Adrenal gland (tissue), 12 donors: ENCODE results near the gene FOXE3. TPM values are rescaled to one million over a fixed set of nuclear protein-coding genes. Genes with fewer than 3 reads are reported as not detected.
"Not testable (repeated sequence)": the region's sequence is repeated elsewhere in the genome, so short reads cannot be mapped to it uniquely, and the experiment has no call there.

ENCODE experiments used
- DNase-seq, 7 donors: peaks; one replicate each; pipeline ENCODE4 v3.0.0-alpha.2; 2019 to 2020
- H3K27ac ChIP-seq, 5 donors: fragments of 200-600 bp; sonication (generic) in 4 of 5; 1 replicate in 3 of 5; 2 replicates in 2 of 5; pipeline versions ENCODE4 v1.5.1 to v1.8.0; 2016 to 2020; ENCODE audit warnings: mild to moderate bottlenecking in 1 of 5
- H3K27me3 ChIP-seq: fragments of 200-600 bp; 2 replicates; pipeline ENCODE4 v1.8.0; 2021
- H3K36me3 ChIP-seq, 2 donors: fragments of 200-600 bp; replicated peaks in 1 of 2; 1 replicate in 1 of 2; 2 replicates in 1 of 2; pipeline versions ENCODE4 v1.5.1 to v1.8.0; 2018 to 2022
- H3K4me1 ChIP-seq, 2 donors: fragments of 200-600 bp; replicated peaks in 1 of 2; 1 replicate in 1 of 2; 2 replicates in 1 of 2; pipeline versions ENCODE4 v1.5.1 to v1.8.0; 2018 to 2021
- H3K4me3 ChIP-seq, 4 donors: fragments of 200-600 bp; sonication (generic) in 3 of 4; one replicate each; pipeline ENCODE4 v1.5.1; 2016 to 2018
- H3K9me3 ChIP-seq, 3 donors: fragments of 200-600 bp; sonication (generic) in 1 of 3; replicated peaks in 1 of 3; 1 replicate in 2 of 3; 2 replicates in 1 of 3; pipeline versions ENCODE4 v1.5.1 to v1.8.0; 2016 to 2021
- POLR2A ChIP-seq, 2 donors: fragments of 450-650 bp; IDR thresholded peaks; one replicate each; pipeline ENCODE4 v1.6.1; 2017; ENCODE audit warnings: antibody characterized with exemption in 2 of 2, mild to moderate bottlenecking in 2 of 2, moderate library complexity in 1 of 2
- WGBS, 4 donors: extraction: QIAGEN DNeasy Blood & Tissue Kit in 2 of 4; methylation state at CpG; one replicate each; pipeline versions ENCODE4 v1.1.5 to v1.1.7; 2013 to 2017; 5-methylcytosine and 5-hydroxymethylcytosine counted together
- intact Hi-C, 2 donors: fragments of 100-400 bp; cut with DNase I; formaldehyde crosslinking; loops; one replicate each; pipeline versions ENCODE4 v1.14.1 to v1.15.0; 2022 to 2023
- polyA plus RNA-seq, 3 donors: library from polyadenylated mRNA; stranded (reverse); fragments of 200-250 nt in 2 of 3; fragments of 350-450 nt in 1 of 3; fragmentation: Illumina TruSeq in 1 of 3; extraction: RNeasy Lipid Tissue Mini Kit (QIAGEN cat#74804) in 1 of 3; gene quantifications; one replicate each; pipeline ENCODE4 v1.2.3, GENCODE V29; 2013 to 2014
- total RNA-seq, 9 donors: library from RNA; depleted of rRNA in 4 of 9; stranded (reverse); fragments of >200 nt in 4 of 9; fragments of 120-200 nt in 1 of 9; fragmentation: NEBNext Ultra II Directional in 1 of 9; extraction: Animal tissue kit (Norgen Biotek cat#: 25700) in 1 of 9; gene quantifications; one replicate each; pipeline versions ENCODE4 v1.1.0 to v1.2.4, GENCODE V29; 2013 to 2023
- TF ChIP-seq, protein P1 (sequence below), 6 experiments: fragments of 450-650 bp in 4 of 6; fragments of 200-600 bp in 2 of 6; sonication (generic) in 1 of 6; IDR thresholded peaks; 1 replicate in 5 of 6; 2 replicates in 1 of 6; pipeline versions ENCODE4 v1.5.1 to v1.8.0; 2016 to 2021; ENCODE audit warnings: antibody characterized with exemption in 6 of 6, mild to moderate bottlenecking in 2 of 6, moderate library complexity in 1 of 6
- donor health status: healthy with polysubstance abuse.
- donor health status: Bipolar disorder and iron deficiency.
- donor health status: DM: yes; HTN: yes; CAD: no.
- donor health status: DM: no; HTN: no; CAD: no.
- donor health status: DM: no; HTN: no; CAD: no.
- donor health status: DM: yes; HTN: yes; CAD: no.

The FOXE3 gene
- total and polyA plus RNA-seq, 12 donors: 0.07 TPM; not detected in 11

DNA sequence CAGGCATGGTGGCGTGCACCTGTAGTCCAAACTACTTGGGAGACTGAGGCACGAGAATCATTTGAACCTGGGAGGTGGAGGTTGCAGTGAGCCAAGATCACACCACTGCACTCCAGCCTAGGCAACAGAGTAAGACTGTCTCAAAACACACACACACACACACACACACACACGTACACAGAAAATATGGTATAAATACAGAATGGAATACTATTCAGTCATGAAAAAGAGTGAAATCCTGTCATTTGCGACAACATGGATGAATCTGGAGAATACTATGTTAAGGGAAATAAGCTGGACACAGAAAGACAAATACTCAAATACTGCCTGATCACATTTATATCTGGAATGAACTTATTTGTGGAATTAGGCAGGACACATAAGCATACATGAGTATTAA lies 40.2 kb downstream of the FOXE3 start:
- Histone ChIP-seq H3K36me3 (no peaks in the 10 kb centered on the region), H3K4me1 (no peaks in the 10 kb centered on the region), H3K27ac (no peak overlapping the region), H3K9me3 (no peaks in the 10 kb centered on the region), H3K4me3 (no peak overlapping the region), H3K27me3 (peaks cover 21% of the 10 kb centered on the region)
- no peak for TF ChIP-seq POLR2A (IDR thresholded peaks at IDR 0.05)
- TF ChIP-seq, protein P1, sequence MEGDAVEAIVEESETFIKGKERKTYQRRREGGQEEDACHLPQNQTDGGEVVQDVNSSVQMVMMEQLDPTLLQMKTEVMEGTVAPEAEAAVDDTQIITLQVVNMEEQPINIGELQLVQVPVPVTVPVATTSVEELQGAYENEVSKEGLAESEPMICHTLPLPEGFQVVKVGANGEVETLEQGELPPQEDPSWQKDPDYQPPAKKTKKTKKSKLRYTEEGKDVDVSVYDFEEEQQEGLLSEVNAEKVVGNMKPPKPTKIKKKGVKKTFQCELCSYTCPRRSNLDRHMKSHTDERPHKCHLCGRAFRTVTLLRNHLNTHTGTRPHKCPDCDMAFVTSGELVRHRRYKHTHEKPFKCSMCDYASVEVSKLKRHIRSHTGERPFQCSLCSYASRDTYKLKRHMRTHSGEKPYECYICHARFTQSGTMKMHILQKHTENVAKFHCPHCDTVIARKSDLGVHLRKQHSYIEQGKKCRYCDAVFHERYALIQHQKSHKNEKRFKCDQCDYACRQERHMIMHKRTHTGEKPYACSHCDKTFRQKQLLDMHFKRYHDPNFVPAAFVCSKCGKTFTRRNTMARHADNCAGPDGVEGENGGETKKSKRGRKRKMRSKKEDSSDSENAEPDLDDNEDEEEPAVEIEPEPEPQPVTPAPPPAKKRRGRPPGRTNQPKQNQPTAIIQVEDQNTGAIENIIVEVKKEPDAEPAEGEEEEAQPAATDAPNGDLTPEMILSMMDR (IDR thresholded peaks at IDR 0.05): no peak
- DNase-seq: no peak
- intact Hi-C loops: no loop called here
- 68 to 86% (median 74%) methylated on average over 4 of the region's 4 CpGs for WGBS, 4 donors

- intact Hi-C loops, DNase-seq, H3K4me1 ChIP-seq, H3K9me3 ChIP-seq, H3K27ac ChIP-seq, H3K36me3 ChIP-seq, H3K4me3 ChIP-seq: not testable (repeated sequence)
- WGBS, 4 donors: 77 to 93% (median 86%) methylated on average over 14 to 16 of the region's 16 CpGs
- H3K27me3 ChIP-seq: peaks cover 30% of the 10 kb centered on the region
Measured at GRCh38 chr1:47457547-47457946, 41.5 kb downstream of the FOXE3 start.

GRCh38 chr1:47459253-47459788 lies 43.2 kb downstream of the FOXE3 start:
- H3K27ac ChIP-seq: no peak overlapping the region
- peaks cover 35% of the 10 kb centered on the region for H3K27me3 ChIP-seq
- TF ChIP-seq, protein P1 (IDR thresholded peaks at IDR 0.05): no peak
- no peak for TF ChIP-seq POLR2A (IDR thresholded peaks at IDR 0.05)
- H3K4me3 ChIP-seq: no peak overlapping the region
- WGBS, 4 donors: 23 to 41% (median 32%) methylated on average over 11 of the region's 11 CpGs
- no peak for DNase-seq
- no peaks in the 10 kb centered on the region for H3K4me1 ChIP-seq
- H3K9me3 ChIP-seq: no peaks in the 10 kb centered on the region
- no peaks in the 10 kb centered on the region for H3K36me3 ChIP-seq
- intact Hi-C loops: no loop called here

DNA sequence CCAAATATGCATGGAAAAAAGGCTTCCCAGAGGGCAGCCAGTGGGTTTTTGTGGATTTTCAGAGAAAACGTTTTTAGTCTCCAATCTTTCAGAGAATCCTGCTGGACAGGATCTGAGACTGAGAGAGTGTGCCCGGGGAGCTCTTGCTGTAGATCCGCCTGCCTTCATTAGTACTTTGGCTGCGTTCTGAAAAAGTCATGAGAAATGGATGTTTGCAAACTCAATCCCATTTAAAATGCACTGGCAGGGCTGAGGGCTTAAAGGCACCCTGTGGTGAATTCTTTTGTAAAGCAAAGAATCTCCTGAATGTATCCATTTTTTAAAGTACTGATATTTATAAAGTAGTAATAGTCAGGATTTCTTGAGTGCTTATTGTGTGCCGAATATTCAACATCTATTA lies 44.0 kb downstream of the FOXE3 start:
- no peak for DNase-seq
- no peak for TF ChIP-seq POLR2A (IDR thresholded peaks at IDR 0.05)
- TF ChIP-seq, protein P1 (IDR thresholded peaks at IDR 0.05): no peak
- H3K36me3 ChIP-seq: no peaks in the 10 kb centered on the region
- no peak overlapping the region for H3K27ac ChIP-seq
- H3K9me3 ChIP-seq: no peaks in the 10 kb centered on the region
- peaks cover 35% of the 10 kb centered on the region for H3K27me3 ChIP-seq
- no peak overlapping the region for H3K4me3 ChIP-seq
- intact Hi-C loops: no loop called here
- 20 to 36% (median 26%) methylated on average over 5 of the region's 5 CpGs for WGBS, 4 donors
- no peaks in the 10 kb centered on the region for H3K4me1 ChIP-seq

- Histone ChIP-seq H3K27me3 (peaks cover 35% of the 10 kb centered on the region), H3K4me3 (no peak overlapping the region), H3K4me1 (no peaks in the 10 kb centered on the region), H3K27ac (no peak overlapping the region), H3K9me3 (no peaks in the 10 kb centered on the region), H3K36me3 (no peaks in the 10 kb centered on the region)
- TF ChIP-seq, protein P1 (IDR thresholded peaks at IDR 0.05): no peak
- TF ChIP-seq POLR2A (IDR thresholded peaks at IDR 0.05): no peak
- no peak for DNase-seq
- intact Hi-C loops: no loop called here
Measured at GRCh38 chr1:47460456-47460855, 44.4 kb downstream of the FOXE3 start.
